IPS DF 6.9 (cell line): ENCODE measurements around the gene TCF12.

ENCODE experiments used
- DNase-seq: peaks from one replicate; pipeline ENCODE4 v3.0.0-alpha.2; 2013; ENCODE audit warnings: low read depth, low spot score
- H3K27ac ChIP-seq: one replicate; pipeline ENCODE4 v1.5.1; 2013; ENCODE audit warnings: low read length, control low read depth
- H3K27me3 ChIP-seq: 2 replicates; pipeline ENCODE4 v1.6.1; 2013; ENCODE audit warnings: mild to moderate bottlenecking, low read length; ENCODE audit not compliant: control insufficient read depth, insufficient read depth
- H3K36me3 ChIP-seq: 2 replicates; pipeline ENCODE4 v1.6.1; 2013; ENCODE audit warnings: low read length; ENCODE audit not compliant: control insufficient read depth, insufficient read depth
- H3K4me1 ChIP-seq: 2 replicates; pipeline ENCODE4 v1.6.1; 2013; ENCODE audit warnings: low read length; ENCODE audit not compliant: control insufficient read depth, insufficient read depth
- H3K4me3 ChIP-seq: 2 replicates; pipeline ENCODE4 v1.5.1; 2013; ENCODE audit warnings: mild to moderate bottlenecking, low read length
- H3K9me3 ChIP-seq: 2 replicates; pipeline ENCODE4 v1.6.1; 2013; ENCODE audit warnings: low read length, inconsistent platforms; ENCODE audit not compliant: control insufficient read depth, insufficient read depth
- WGBS: extraction: QIAGEN DNeasy Blood & Tissue Kit; methylation state at CpG from one replicate; pipeline ENCODE4 v1.1.7; 2013; ENCODE audit warnings: mixed read lengths, missing lambda C conversion rate; ENCODE audit not compliant: insufficient read length, insufficient coverage; 5-methylcytosine and 5-hydroxymethylcytosine counted together

TCF12 gene

DNA sequence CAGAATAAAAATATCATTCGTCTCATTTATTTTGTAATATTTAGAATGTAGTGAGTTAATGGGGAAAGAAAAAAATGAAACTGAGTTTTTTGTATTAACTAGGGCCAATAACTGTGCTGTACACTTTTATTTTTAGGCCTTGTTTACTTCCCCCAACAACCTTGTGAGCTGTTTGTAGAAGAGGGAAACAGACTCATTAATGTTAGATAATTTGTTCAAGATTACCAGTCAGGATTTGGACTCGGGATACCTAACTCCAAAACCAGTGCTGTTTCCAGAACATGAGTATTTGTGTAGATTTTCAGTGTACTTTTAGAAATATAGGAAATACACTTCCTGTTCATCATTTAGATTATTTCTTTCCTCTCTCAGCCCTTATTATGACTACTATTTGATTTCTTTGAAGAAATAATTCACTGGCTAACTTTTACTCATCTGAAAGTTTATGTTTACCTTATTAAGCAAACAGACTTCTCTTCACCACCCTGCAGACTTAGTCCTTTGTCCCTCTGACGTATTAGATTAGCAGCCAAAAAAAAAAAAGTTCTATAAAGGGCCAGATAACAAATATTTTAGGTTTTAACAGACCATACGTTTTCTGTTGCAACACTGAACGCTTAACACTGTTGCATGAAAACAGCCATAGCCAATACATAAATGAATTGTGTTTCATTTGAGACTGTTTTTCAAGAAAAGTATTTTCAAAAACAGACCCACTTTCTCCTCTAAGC lies 265.3 kb downstream of the TCF12 start:
- no peak overlapping the region for H3K4me3 ChIP-seq
- DNase-seq, result no peak
- no peaks in the 10 kb centered on the region for H3K4me1 ChIP-seq
- no peaks in the 10 kb centered on the region for H3K9me3 ChIP-seq
- WGBS, result no CpG with 5 or more reads among the region's 5 CpGs
- H3K36me3 ChIP-seq, result no peaks in the 10 kb centered on the region
- no peak overlapping the region for H3K27ac ChIP-seq
- no peaks in the 10 kb centered on the region for H3K27me3 ChIP-seq

DNA sequence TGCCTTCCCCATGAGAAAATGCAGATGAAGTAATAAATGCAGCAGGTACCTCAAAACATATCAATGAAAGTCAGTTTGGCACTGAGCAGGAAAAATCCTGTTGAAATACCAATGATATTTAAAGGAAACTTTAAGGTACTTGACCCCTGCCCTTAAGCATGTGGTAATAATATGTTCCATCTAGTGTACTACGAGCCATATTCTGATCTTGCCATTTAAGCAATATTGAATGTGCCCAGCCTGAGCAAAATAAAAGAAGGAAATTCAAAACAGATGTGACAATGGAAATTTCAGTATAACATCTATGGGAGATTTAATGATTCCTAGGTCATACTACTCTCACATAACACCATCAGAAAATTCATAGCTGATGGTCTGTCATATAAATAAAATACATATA lies 266.1 kb downstream of the TCF12 start:
- H3K36me3 ChIP-seq, result no peaks in the 10 kb centered on the region
- no peak overlapping the region for H3K4me3 ChIP-seq
- no CpG with 5 or more reads among the region's 1 CpG for WGBS
- H3K27ac ChIP-seq, result no peak overlapping the region
- no peak for DNase-seq
- H3K27me3 ChIP-seq, result no peaks in the 10 kb centered on the region
- H3K9me3 ChIP-seq, result no peaks in the 10 kb centered on the region
- H3K4me1 ChIP-seq, result no peaks in the 10 kb centered on the region

DNA sequence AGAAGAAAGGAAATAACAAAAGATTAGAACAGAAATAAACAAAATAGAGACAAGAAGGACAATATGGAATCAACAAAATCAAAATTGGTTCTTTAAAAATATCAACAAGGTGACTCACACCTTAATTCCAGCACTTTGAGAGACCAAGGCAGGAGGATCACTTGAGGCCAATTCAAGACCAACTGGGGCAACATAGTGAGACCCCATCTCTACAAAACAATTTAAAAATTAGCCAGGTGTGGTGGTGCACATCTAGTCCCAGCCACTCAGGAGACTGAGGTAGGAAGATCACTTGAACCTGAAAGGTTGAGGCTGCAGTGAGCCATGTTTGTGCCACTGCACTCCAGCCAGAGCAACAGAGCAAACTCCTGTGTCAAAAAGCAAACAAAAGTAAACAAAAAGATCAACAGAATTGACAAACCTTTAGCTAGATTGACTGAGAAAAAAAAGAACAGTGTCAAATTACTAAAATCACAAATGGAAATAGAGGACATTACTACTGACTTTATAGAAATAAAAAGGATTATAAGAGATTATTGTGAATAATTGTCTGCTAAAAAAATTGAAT lies 267.1 kb downstream of the TCF12 start:
- Histone ChIP-seq H3K27me3 (no peaks in the 10 kb centered on the region), H3K4me3 (no peak overlapping the region), H3K36me3 (no peaks in the 10 kb centered on the region), H3K9me3 (no peaks in the 10 kb centered on the region), H3K27ac (no peak overlapping the region), H3K4me1 (no peaks in the 10 kb centered on the region)
- no peak for DNase-seq

DNA sequence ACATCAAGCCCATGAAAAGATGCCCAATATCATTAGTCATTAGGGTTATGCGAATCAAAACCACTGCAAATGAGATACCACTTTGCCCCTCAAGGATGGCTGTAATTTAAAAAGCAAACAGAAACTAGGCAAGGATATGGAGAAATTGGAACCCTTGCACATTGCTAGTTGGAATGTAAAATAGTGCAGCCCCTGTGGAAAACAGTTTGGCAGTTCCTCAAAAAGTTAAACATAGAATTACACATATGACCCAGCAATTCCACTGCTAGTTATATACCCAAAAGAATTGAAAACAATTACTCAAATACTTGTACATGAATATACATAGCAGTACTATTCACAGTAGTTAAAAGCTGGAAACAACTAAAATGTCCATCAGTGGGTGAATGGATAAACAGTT lies 271.0 kb downstream of the TCF12 start:
- no CpG with 5 or more reads among the region's 1 CpG for WGBS
- H3K27me3 ChIP-seq, result no peaks in the 10 kb centered on the region
- H3K36me3 ChIP-seq, result no peaks in the 10 kb centered on the region
- no peak for DNase-seq
- H3K4me3 ChIP-seq, result no peak overlapping the region
- H3K4me1 ChIP-seq, result no peaks in the 10 kb centered on the region; the same call in 1 of the 2 replicates
- no peak overlapping the region for H3K27ac ChIP-seq
- no peaks in the 10 kb centered on the region for H3K9me3 ChIP-seq

DNA sequence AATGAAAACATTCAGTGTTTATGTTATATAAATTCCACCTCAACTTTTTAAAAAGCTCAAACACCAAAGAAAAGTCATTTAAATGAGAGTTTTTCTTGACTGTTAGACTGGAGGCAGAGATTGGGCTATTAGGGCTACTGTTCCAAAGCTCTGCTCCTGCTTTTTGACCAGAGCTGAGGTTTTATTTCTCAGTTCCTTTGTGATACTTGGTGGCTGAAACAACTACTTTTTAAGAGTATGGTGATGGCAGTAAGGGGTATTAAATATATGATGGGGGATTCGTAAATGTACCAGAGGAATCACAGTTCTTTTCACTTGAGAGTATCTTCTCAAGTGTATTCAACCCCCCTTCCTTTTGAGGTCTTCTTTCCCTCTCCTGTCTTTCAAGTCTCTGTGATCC lies 271.8 kb downstream of the TCF12 start:
- WGBS, result no CpG with 5 or more reads among the region's 1 CpG
- no peaks in the 10 kb centered on the region for H3K36me3 ChIP-seq
- H3K27me3 ChIP-seq, result no peaks in the 10 kb centered on the region
- no peak overlapping the region for H3K4me3 ChIP-seq
- no peaks in the 10 kb centered on the region; the same call in 1 of the 2 replicates for H3K4me1 ChIP-seq
- no peaks in the 10 kb centered on the region for H3K9me3 ChIP-seq
- no peak overlapping the region for H3K27ac ChIP-seq
- no peak for DNase-seq

DNA sequence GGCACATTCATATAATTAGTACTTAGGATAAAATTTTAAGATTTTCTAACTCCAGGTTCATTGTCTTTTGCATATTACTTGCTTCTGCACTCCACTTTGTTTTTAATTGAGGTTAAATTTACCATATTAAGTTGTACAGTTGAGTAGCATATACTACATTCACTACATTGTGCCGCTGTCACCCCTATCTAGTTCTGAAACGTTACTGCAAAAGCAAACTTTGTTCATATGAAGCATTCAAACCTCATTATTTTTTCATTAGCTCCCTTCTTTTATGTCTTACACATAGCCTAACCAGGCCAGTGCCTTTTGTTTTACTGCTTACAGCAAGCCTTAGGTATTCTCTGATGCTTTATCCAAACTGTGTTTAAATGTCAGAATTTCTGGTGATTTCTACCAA lies 274.7 kb downstream of the TCF12 start:
- no peak for DNase-seq
- WGBS, result no CpG with 5 or more reads among the region's 2 CpGs
- H3K36me3 ChIP-seq, result no peaks in the 10 kb centered on the region
- H3K9me3 ChIP-seq, result no peaks in the 10 kb centered on the region
- no peaks in the 10 kb centered on the region; the same call in none of the 2 replicates for H3K4me1 ChIP-seq
- H3K27me3 ChIP-seq, result no peaks in the 10 kb centered on the region
- no peak overlapping the region for H3K27ac ChIP-seq
- no peak overlapping the region for H3K4me3 ChIP-seq

DNA sequence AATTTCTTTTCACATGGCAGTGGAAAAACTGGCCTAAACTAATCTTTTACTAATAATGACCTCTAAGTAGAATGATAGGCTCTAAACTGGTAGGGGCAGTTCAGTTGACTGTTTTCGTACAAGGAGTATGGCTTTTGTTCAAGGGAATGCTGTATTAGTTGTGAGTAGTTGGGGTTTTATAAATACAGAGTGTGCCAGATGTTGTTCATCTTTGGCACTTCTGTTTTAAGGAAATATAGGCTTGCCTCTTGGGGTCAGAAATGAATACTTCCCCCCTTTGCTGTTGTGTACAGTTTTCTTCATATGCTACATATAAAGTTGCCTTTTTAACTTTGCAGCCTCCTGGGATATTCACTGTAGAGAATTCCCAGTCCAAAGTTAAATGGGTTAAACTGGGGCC lies 276.9 kb downstream of the TCF12 start:
- H3K4me1 ChIP-seq, result peaks cover 2% of the 10 kb centered on the region
- no peak for DNase-seq
- no peak overlapping the region for H3K27ac ChIP-seq
- H3K36me3 ChIP-seq, result no peaks in the 10 kb centered on the region
- no CpG with 5 or more reads among the region's 1 CpG for WGBS
- no peak overlapping the region for H3K4me3 ChIP-seq
- H3K9me3 ChIP-seq, result no peaks in the 10 kb centered on the region
- no peaks in the 10 kb centered on the region for H3K27me3 ChIP-seq

DNA sequence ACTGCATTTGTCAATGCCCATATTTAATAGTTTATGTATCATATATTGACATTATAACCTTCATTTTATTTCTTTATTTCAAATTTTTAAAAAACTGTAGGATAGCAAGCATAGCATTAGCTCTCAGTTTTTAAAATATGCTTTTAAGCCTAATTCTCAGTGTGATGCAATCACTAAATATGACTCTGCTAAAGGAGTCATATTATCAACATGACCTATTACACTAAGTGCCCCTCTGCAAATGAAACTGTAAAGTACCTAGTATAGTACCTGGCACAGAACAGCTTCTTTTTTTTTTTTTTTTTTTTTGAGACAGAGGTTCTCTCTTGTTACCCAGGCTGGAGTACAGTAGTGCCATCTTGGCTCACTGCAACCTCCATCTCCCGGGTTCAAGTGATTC lies 278.4 kb downstream of the TCF12 start:
- Histone ChIP-seq H3K36me3 (no peaks in the 10 kb centered on the region), H3K27me3 (no peaks in the 10 kb centered on the region), H3K9me3 (no peaks in the 10 kb centered on the region), H3K4me3 (no peak overlapping the region), H3K4me1 (peaks cover 2% of the 10 kb centered on the region), H3K27ac (no peak overlapping the region)
- WGBS, result no CpG with 5 or more reads among the region's 1 CpG
- no peak for DNase-seq

DNA sequence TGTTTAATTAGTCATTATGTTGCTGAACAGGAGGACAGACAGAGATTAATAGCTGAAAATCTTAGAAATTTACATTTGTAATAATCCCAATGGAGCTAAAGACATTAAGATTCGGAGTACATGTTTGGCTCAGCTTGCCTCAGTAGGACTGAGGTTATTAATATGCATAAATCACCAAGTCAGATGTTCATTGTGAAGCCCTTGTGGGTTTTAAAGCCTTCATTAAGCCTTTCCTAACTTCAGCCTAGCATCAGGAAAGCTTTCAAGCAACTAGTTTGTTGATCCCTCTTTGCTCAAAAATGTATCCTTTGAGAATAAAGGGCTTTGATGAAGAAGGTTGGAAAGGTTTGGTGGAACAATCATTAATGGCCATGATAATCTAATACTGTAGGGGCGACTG lies 279.7 kb downstream of the TCF12 start:
- no peaks in the 10 kb centered on the region for H3K36me3 ChIP-seq
- WGBS, result no CpG with 5 or more reads among the region's 2 CpGs
- H3K27me3 ChIP-seq, result no peaks in the 10 kb centered on the region
- no peak overlapping the region for H3K27ac ChIP-seq
- no peak overlapping the region for H3K4me3 ChIP-seq
- DNase-seq, result no peak
- H3K4me1 ChIP-seq, result peaks cover 2% of the 10 kb centered on the region; the same call in 1 of the 2 replicates
- H3K9me3 ChIP-seq, result no peaks in the 10 kb centered on the region

DNA sequence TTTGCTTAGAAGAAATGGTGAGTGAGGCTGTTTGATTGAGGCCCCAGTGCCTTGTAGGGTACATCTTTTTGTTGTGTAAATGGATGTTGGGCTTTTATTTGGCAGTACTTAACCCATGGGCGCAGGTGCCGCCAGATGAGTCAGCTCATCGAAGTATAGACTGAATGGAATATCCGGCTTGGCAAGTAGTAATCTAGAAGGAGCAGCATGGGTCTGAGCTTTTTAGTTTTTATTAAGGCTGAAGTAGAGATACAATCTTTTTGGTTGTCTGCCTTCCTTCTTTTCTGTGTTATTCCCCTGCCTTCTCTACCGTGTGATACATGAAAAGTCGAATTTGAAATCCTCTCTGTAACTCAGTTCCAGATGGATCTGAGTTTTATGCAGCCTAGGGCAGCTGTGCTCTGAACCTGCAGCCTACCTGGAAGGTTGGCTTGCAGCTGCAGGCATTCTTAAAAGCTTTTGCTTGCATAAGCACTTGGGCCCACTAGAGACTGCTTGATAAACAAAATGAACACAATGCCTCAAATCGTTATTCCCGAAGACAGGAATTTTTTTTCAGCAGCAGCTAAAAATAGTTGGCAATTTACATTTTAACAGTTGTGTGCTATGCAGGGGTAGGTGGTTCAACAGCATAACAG lies 280.3 kb downstream of the TCF12 start:
- Histone ChIP-seq H3K4me3 (no peak overlapping the region), H3K9me3 (no peaks in the 10 kb centered on the region), H3K27ac (peak overlapping the region; percentile 82), H3K36me3 (no peaks in the 10 kb centered on the region), H3K27me3 (no peaks in the 10 kb centered on the region), H3K4me1 (peaks cover 2% of the 10 kb centered on the region; the same call in 1 of the 2 replicates)
- DNase-seq, result peak; percentile 71
- no CpG with 5 or more reads among the region's 8 CpGs for WGBS
